Chondrocyte (in vitro differentiated cells): ENCODE results near the gene GNB1L. TPM values are rescaled to one million over a fixed set of nuclear protein-coding genes. Genes with fewer than 3 reads are reported as not detected.

Source experiments
- DNase-seq: peaks from one replicate; pipeline ENCODE4 v3.0.0; 2021; ENCODE audit warnings: mixed read lengths, low spot score
- H3K27ac Mint-ChIP-seq: one replicate; pipeline ENCODE4 v1.8.0; 2021; ENCODE audit warnings: mild to moderate bottlenecking, moderate library complexity, mixed read lengths; ENCODE audit not compliant: unreplicated experiment
- H3K27me3 Mint-ChIP-seq: 2 replicates; pipeline ENCODE4 v1.8.0; 2021; ENCODE audit warnings: low read depth, mixed read lengths
- H3K36me3 Mint-ChIP-seq: 2 replicates; pipeline ENCODE4 v1.8.0; 2021; ENCODE audit warnings: low read depth, mixed read lengths
- H3K4me1 Mint-ChIP-seq: 2 replicates; pipeline ENCODE4 v1.8.0; 2021; ENCODE audit warnings: low read depth, mild to moderate bottlenecking, mixed read lengths
- H3K4me3 Mint-ChIP-seq: one replicate; pipeline ENCODE4 v1.8.0; 2021; ENCODE audit warnings: mild to moderate bottlenecking, moderate library complexity, mixed read lengths; ENCODE audit not compliant: unreplicated experiment
- H3K9me3 Mint-ChIP-seq: 2 replicates; pipeline ENCODE4 v1.8.0; 2021; ENCODE audit warnings: low read depth, mixed read lengths
- total RNA-seq: library from RNA; stranded (reverse); gene quantifications from 3 replicates; pipeline ENCODE4 v1.2.1, GENCODE V29; 2021
- TF ChIP-seq, protein P1 (sequence below): fragments of 200-600 bp; sonication (generic); IDR thresholded peaks from 2 replicates; pipeline ENCODE4 v1.5.0; 2021; ENCODE audit warnings: antibody characterized with exemption, mild to moderate bottlenecking, moderate library complexity

Gene GNB1L
- total RNA-seq, 1 donor from 2014 or later = 5.3 TPM

DNA sequence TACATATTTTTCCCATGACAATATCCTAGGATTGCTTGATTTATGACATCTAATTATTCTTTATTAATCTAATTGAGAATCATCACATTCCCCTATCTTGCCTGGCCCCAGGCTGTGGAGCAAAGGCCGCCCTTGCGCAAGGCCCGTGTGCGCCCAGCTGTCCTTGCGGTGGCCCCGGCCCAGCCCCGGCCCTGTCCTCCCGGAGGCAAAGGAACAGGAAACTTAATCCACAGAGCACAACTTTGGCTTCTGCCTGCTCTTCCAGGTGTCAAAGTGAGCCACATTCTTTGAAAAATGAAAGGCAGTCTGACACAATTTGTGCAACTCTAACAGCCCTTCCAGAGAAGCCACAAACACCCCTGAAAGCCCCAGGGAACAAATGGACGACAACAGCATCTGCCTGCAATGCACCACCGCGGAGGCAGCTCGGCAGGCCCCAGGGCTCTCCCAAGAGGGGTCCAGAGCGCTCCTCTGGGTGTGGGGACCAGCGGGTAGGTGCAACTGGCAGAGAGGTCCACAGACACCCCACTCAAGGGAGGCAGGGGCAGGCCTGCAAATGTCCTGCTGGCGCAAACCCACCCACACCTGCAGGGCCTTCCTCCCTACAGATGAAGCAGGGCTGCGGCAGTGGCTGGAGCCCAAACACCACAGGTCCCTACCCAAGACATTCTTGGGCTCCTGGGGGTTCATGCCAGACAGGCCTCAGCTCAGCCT is 30.3 kb downstream of the GNB1L start:
- DNase-seq = peak; percentile 81
- TF ChIP-seq, protein P1, sequence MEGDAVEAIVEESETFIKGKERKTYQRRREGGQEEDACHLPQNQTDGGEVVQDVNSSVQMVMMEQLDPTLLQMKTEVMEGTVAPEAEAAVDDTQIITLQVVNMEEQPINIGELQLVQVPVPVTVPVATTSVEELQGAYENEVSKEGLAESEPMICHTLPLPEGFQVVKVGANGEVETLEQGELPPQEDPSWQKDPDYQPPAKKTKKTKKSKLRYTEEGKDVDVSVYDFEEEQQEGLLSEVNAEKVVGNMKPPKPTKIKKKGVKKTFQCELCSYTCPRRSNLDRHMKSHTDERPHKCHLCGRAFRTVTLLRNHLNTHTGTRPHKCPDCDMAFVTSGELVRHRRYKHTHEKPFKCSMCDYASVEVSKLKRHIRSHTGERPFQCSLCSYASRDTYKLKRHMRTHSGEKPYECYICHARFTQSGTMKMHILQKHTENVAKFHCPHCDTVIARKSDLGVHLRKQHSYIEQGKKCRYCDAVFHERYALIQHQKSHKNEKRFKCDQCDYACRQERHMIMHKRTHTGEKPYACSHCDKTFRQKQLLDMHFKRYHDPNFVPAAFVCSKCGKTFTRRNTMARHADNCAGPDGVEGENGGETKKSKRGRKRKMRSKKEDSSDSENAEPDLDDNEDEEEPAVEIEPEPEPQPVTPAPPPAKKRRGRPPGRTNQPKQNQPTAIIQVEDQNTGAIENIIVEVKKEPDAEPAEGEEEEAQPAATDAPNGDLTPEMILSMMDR = no peak
- no peaks in the 10 kb centered on the region for H3K27me3 Mint-ChIP-seq
- H3K36me3 Mint-ChIP-seq = no peaks in the 10 kb centered on the region
- no peak overlapping the region for H3K27ac Mint-ChIP-seq
- H3K9me3 Mint-ChIP-seq = no peaks in the 10 kb centered on the region
- no peaks in the 10 kb centered on the region for H3K4me1 Mint-ChIP-seq
- no peak overlapping the region for H3K4me3 Mint-ChIP-seq

DNA sequence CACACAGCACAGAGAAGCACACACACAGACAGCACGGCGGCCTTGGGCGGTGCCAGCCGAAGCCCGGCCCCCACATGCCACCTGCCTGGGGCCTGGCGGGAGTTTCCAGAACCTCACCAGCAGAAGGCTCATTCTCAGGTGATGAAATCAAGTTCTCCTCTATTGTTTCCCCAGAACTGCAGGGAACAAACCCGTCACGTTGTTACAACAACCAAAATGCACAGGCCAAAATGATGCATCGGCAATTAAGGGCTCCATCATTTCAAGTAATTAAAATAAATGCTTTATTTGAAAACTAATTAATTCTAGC is 30.8 kb downstream of the GNB1L start:
- H3K36me3 Mint-ChIP-seq = no peaks in the 10 kb centered on the region
- no peaks in the 10 kb centered on the region for H3K4me1 Mint-ChIP-seq
- no peaks in the 10 kb centered on the region for H3K27me3 Mint-ChIP-seq
- DNase-seq = no peak
- TF ChIP-seq, protein P1 = no peak
- no peak overlapping the region for H3K27ac Mint-ChIP-seq
- no peak overlapping the region for H3K4me3 Mint-ChIP-seq
- H3K9me3 Mint-ChIP-seq = no peaks in the 10 kb centered on the region

DNA sequence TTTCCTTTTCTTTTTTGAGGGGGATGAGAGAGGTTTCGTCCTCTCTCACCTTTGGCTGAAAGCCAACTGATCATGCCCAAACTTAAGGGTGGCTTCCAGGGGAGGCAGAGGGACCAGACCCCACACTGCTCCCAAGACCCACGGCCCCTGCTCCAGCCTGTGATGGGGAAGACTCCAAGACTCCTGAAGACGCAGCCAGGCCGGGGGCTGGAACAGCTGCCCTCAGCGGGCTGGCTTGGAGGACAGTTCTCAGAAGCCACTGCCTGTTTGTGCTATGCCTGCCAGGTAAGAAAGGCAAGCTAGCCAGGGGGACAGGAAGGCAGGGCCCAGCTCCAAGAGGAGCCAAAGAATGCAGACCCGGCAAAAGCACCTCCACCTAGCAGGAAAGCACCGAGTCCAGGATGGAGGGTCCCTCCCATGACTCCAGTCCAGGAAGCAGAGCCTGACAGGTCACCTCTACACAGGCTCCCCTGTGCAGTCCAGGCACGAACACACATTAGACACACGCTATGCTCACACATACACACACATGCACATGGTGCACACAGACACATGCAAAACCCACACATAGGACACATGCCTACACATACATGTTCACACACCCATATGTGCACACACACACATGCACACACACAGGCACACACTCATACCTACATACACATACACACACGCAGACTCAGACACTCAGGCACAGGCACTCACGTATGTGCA is 31.3 kb downstream of the GNB1L start:
- peak; percentile 79 for DNase-seq
- H3K27ac Mint-ChIP-seq = no peak overlapping the region
- no peak overlapping the region for H3K4me3 Mint-ChIP-seq
- no peaks in the 10 kb centered on the region for H3K9me3 Mint-ChIP-seq
- TF ChIP-seq, protein P1 = no peak
- no peaks in the 10 kb centered on the region for H3K27me3 Mint-ChIP-seq
- H3K36me3 Mint-ChIP-seq = no peaks in the 10 kb centered on the region
- H3K4me1 Mint-ChIP-seq = no peaks in the 10 kb centered on the region

DNA sequence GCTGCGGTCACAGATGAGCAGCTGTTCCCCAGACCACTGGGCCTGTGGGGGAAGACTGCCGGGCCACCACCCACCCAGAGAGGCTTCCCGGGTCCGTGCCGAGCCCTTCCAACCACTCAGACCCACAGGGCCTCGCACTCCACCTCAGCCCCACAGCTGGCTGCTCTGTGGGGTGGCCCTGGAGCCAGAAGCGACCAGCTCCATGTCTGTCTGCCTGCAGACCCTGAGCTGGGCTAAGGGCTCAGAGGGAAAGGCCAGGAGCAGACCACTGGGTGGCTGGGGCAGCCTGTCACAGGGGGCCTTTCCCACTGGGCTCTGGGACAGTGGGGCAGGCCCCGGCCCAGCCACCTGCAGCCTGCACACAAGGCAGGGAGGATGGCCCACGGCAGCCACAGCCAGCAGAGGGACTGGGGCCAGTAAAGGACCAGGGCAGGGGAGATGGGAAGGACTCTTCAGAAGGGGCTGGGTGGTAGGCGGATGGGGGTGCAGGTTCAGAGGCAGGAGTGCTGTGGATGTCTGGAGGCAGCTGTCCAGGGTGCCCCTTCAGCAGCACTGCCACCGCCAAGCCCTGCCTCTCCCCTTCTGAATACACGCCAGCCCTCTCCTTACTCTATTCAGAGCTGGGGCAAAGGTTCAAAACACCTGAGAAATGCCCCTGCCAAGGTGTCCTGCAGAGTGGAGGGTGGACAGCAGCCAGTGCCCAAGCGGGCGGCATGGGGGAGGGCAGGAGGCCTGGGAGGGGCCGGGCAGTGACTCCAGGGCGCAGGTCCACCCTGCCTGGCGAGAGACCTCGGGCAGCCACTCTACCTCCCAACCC is 32.2 kb downstream of the GNB1L start:
- Mint-ChIP-seq H3K27ac (no peak overlapping the region), H3K27me3 (no peaks in the 10 kb centered on the region), H3K4me3 (no peak overlapping the region), H3K4me1 (no peaks in the 10 kb centered on the region), H3K9me3 (no peaks in the 10 kb centered on the region), H3K36me3 (no peaks in the 10 kb centered on the region)
- DNase-seq = peak; percentile 85
- TF ChIP-seq, protein P1 = no peak
